ENCODE measurements around the gene LDLRAP1.
A peak's percentile ranks its signal among the peaks of the same experiment; 100 is the strongest.

LDLRAP1 gene

DNA sequence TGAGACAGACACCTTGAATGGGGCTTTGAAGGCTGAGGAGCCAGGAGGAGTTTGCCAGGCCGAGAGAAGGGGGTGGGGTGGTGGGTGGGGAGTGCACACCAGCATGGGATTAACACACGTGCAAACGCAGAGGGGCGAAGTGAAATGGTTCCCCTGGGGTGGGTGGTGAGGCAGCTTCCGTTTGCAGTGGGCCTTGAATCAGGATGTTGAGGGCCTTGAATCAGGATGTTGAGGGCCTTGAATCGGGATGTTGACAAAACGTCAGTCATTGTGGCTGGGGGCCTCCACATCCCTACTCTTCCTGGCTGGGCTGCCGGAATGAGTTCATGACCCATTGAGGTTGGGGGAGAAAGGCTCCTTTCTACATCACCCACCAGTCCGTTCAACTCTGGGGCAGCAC is 16.6 kb downstream of the LDLRAP1 start:
- CTCF ChIA-PET = interaction anchor here (2.0 kb wide), 1 partner anchor 12 kb away, joined by 5 read pairs; no protein-coding TSS in a partner anchor
- POLR2A ChIA-PET = no interaction called here
- no peak for DNase-seq (ENCODE audit: extremely low spot score)

DNA sequence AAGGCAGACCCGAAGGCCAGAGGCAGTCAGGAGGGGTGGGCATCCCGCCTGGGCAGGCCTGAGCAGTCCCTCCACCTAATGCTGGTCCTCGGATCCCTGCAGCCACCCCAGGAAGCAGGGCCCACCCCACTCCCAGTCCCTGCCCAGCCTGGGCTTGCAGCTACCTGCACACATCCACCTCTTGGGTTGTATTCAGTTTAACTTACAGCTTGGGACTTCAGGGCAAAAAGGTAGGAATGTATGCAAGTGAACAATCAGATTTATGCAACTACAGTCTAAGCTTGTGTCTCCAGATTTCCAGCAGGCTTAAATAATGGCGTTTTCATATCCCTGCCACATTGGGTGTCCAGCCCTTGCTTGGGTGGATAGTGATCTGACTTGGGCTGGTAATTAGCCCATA is 17.4 kb downstream of the LDLRAP1 start:
- DNase-seq (ENCODE audit: extremely low spot score) = no peak
- ChIA-PET CTCF (interaction anchor here (1.2 kb wide), 1 partner anchor 12 kb away, joined by 4 read pairs; no protein-coding TSS in a partner anchor), POLR2A (no interaction called here)

More for the DNA sequence above, 16.6 kb downstream of the LDLRAP1 start:
- TF ChIP-seq, protein P1, sequence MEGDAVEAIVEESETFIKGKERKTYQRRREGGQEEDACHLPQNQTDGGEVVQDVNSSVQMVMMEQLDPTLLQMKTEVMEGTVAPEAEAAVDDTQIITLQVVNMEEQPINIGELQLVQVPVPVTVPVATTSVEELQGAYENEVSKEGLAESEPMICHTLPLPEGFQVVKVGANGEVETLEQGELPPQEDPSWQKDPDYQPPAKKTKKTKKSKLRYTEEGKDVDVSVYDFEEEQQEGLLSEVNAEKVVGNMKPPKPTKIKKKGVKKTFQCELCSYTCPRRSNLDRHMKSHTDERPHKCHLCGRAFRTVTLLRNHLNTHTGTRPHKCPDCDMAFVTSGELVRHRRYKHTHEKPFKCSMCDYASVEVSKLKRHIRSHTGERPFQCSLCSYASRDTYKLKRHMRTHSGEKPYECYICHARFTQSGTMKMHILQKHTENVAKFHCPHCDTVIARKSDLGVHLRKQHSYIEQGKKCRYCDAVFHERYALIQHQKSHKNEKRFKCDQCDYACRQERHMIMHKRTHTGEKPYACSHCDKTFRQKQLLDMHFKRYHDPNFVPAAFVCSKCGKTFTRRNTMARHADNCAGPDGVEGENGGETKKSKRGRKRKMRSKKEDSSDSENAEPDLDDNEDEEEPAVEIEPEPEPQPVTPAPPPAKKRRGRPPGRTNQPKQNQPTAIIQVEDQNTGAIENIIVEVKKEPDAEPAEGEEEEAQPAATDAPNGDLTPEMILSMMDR (IDR thresholded peaks at IDR 0.05; ENCODE audit: control extremely low read depth, extremely low read depth, low read depth, missing control alignments) = no peak

DNA sequence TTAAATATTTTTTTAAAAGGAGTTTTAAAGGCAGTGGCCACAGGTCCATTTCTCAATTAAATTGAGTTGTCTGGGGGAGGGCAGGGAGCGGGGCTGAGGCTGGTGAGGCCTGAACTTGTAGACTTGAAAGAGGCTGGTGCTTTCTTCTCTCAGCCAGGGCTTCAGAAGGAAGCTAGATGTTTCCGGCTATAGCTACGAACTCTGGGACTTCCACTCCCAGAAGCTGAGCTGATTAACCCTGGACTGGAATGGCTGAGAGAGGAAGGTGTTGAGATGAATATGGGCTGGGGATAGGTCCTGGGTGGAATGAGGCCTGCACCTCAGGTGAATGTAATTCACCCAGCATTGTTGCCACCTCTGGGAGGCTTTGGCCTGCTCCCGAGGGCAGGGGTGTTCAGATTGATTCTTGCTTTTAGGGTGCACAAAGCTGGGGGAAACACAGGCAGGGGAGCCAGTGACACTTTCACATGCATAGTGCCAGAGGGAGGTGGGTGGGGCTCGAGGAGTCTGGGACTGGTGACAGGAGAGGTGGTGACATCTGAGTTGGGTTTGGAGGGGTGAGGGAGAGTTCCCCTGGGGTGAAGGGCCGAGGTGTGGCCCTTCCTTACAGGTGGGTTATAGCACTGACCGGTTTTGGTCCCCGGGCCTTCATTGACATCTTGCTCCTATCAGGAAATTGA is 18.2 kb downstream of the LDLRAP1 start:
- TF ChIP-seq, protein P1 (IDR thresholded peaks at IDR 0.05; ENCODE audit: control extremely low read depth, extremely low read depth, low read depth, missing control alignments) = no peak
- CTCF ChIA-PET = interaction anchor here (1.2 kb wide), 1 partner anchor 11 kb away, joined by 4 read pairs; no protein-coding TSS in a partner anchor

More for the DNA sequence above, 17.4 kb downstream of the LDLRAP1 start:
- TF ChIP-seq, protein P1 (IDR thresholded peaks at IDR 0.05; ENCODE audit: control extremely low read depth, extremely low read depth, low read depth, missing control alignments) = no peak

DNA sequence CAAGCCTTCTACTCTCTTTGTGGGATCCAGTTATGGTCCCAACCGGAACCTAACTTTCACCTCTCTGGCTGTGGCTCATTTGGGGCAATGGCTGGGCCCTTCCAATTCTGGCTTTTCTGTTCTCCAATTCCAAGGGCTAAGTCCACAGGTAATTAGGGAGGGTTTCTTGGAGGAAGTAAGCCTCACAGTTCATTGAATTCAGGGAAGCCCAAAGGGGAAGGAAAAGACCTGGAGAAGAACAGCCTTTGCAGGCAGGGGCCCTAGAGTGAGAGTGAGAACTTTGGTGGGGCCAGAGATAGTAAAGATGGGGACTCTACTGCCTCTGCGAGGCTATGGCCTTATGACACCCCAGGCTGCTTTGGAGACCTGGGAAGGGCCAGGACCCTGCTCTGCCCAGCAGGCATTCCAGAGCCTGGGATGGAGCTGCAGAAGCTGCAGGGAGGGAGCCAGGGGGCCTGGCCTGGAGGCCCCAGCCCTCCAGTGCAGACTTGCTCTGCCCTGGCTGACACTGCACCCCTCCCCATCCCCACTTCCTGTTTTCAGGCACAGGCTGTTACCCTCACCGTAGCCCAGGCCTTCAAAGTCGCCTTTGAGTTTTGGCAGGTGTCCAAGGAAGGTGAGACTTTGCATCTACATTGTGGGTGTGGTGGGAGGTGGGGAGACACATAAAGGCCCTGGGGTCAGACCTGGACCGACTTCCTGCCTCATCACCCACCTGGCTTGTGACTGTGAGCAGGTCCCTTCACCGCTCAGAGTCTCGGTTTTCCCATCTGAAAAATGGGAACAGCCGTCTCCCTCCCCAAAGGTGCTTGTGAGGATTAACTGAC is 18.9 kb downstream of the LDLRAP1 start:
- DNase-seq (ENCODE audit: extremely low spot score) = peak; percentile 87
- ChIA-PET CTCF (no interaction called here), POLR2A (interaction anchor here (0.6 kb wide), 1 partner anchor 315 kb away, joined by 3 read pairs; the partner anchor contains the start of gene RSRP1)
- TF ChIP-seq, protein P1 (IDR thresholded peaks at IDR 0.05; ENCODE audit: control extremely low read depth, extremely low read depth, low read depth, missing control alignments) = no peak

More for the DNA sequence above, 18.2 kb downstream of the LDLRAP1 start:
- POLR2A ChIA-PET = interaction anchor here (0.6 kb wide), 1 partner anchor 314 kb away, joined by 3 read pairs; the partner anchor contains the start of gene RSRP1
- DNase-seq (ENCODE audit: extremely low spot score) = no peak

DNA sequence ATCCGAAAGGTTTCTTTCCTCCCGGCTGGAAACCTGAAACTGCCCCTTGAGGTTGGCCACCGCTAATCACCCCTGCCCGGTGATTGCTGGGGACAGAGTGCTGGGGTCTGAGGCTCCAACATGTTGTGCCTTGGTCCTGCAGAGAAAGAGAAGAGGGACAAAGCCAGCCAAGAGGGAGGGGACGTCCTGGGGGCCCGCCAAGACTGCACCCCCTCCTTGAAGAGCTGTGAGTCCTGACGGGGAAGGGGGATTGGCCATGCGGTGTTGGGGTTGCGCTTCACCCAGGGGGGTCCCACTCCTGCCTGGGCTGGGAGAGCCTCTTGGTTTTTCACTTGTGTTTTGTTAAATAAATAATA is 19.5 kb downstream of the LDLRAP1 start:
- TF ChIP-seq, protein P1 (IDR thresholded peaks at IDR 0.05; ENCODE audit: control extremely low read depth, extremely low read depth, low read depth, missing control alignments) = no peak
- ChIA-PET POLR2A (no interaction called here), CTCF (no interaction called here)
- no peak for DNase-seq (ENCODE audit: extremely low spot score)

DNA sequence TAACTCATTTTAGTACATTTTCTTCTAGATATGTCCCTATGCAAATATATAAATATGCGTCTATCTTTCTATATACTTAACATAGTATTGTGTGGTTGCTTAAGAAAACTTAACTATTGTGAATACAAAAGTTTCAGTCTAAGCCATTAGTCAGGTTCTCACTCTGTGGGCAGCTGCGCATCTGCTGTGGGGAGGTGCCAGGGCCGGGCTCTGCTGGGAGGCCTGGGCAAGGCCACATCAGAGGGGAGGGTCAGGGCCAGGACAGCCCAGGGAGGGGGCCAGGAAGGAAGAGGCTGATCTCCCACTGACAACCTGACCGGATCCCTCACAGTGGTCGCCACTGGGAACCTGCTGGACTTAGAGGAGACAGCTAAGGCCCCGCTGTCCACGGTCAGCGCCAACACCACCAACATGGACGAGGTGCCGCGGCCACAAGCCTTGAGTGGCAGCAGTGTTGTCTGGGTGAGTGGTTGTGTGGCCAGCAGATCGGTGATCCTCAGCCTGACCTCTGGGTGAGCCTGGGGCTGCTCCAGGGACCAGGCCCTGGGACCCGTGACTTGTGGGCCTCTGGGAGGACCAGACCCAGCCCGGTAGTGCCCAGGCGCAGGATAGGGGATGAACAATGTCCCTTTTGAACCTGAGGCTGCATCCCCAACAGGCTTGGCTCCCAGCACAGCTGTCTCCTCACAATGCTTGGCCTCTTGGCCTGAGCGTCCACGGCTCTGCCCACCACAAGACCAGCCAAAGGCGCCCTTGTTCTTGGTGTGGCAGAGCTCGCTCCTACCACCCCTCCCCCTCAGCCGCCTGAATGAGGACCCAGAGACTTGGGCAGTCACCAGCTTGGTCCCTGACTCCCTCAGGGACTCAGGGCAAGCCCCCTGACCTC is 20.2 kb downstream of the LDLRAP1 start:
- POLR2A ChIA-PET = no interaction called here
- TF ChIP-seq, protein P1 (IDR thresholded peaks at IDR 0.05; ENCODE audit: control extremely low read depth, extremely low read depth, low read depth, missing control alignments) = no peak
- no peak for DNase-seq (ENCODE audit: extremely low spot score)
- CTCF ChIA-PET = interaction anchor here (1.1 kb wide), 1 partner anchor 17 kb away, joined by 3 read pairs; no protein-coding TSS in a partner anchor
